Chondrocyte (in vitro differentiated cells): Measurements from ENCODE around the gene CNOT3. TPM values are rescaled to one million over a fixed set of nuclear protein-coding genes. Genes with fewer than 3 reads are reported as not detected.
"Not testable (repeated sequence)": the region's sequence is repeated elsewhere in the genome, so short reads cannot be mapped to it uniquely, and the experiment has no call there.

ENCODE experiments used
- DNase-seq: peaks from one replicate; pipeline ENCODE4 v3.0.0; 2021; ENCODE audit warnings: mixed read lengths, low spot score
- H3K27ac Mint-ChIP-seq: one replicate; pipeline ENCODE4 v1.8.0; 2021; ENCODE audit warnings: mild to moderate bottlenecking, moderate library complexity, mixed read lengths; ENCODE audit not compliant: unreplicated experiment
- H3K27me3 Mint-ChIP-seq: 2 replicates; pipeline ENCODE4 v1.8.0; 2021; ENCODE audit warnings: low read depth, mixed read lengths
- H3K36me3 Mint-ChIP-seq: 2 replicates; pipeline ENCODE4 v1.8.0; 2021; ENCODE audit warnings: low read depth, mixed read lengths
- H3K4me1 Mint-ChIP-seq: 2 replicates; pipeline ENCODE4 v1.8.0; 2021; ENCODE audit warnings: low read depth, mild to moderate bottlenecking, mixed read lengths
- H3K4me3 Mint-ChIP-seq: one replicate; pipeline ENCODE4 v1.8.0; 2021; ENCODE audit warnings: mild to moderate bottlenecking, moderate library complexity, mixed read lengths; ENCODE audit not compliant: unreplicated experiment
- H3K9me3 Mint-ChIP-seq: 2 replicates; pipeline ENCODE4 v1.8.0; 2021; ENCODE audit warnings: low read depth, mixed read lengths
- total RNA-seq: library from RNA; stranded (reverse); gene quantifications from 3 replicates; pipeline ENCODE4 v1.2.1, GENCODE V29; 2021
- TF ChIP-seq, protein P1 (sequence below): fragments of 200-600 bp; sonication (generic); IDR thresholded peaks from 2 replicates; pipeline ENCODE4 v1.5.0; 2021; ENCODE audit warnings: antibody characterized with exemption, mild to moderate bottlenecking, moderate library complexity

The CNOT3 gene
- total RNA-seq, 1 donor from 2014 or later, result 33.7 TPM

DNA sequence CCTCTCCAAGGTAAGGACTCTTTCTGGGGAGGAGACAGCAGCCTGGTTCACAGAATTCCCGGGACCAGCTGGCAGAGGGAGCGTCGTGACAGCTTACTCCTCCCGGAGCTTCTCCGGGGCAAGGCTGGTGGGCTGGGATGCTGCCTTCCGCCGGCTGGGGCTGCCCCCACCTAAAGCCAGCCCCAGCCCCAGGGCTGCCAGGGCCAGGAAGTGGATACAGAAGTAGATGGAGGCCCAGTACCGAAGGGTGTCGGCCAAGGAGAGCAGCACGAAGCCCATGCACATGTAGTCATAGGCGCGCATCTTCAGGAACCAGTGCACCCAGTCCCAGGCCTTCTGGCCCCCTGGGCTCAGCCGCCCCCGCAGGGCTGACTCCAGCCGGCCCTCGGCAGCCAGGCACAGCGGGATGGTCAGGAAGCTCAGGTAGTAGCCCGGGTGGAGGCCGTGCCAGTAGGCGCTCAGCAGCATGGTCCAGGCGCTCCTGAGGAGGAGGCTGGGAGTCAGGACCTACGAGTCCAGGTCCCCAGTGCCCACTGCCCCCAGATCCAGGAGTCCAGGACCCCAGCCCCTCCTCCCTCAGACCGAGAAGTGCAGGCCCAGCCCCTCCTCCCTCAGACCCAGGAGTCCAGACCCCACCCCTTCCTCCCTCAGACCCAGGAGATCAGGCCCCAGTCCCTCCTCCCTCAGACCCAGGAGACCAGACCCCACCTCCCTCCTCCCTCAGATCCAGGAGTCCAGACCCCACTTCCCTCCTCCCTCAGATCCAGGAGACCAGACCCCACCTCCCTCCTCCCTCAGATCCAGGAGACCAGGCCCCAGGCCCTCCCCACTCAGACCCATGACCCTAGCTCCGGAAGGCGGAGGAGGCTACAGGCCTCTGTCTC is 36.6 kb downstream of the CNOT3 start:
- H3K36me3 Mint-ChIP-seq, result peaks cover 4% of the 10 kb centered on the region
- no peaks in the 10 kb centered on the region for H3K9me3 Mint-ChIP-seq
- no peak overlapping the region for H3K27ac Mint-ChIP-seq
- no peaks in the 10 kb centered on the region for H3K27me3 Mint-ChIP-seq
- no peak for DNase-seq
- no peak overlapping the region for H3K4me3 Mint-ChIP-seq
- peaks cover 5% of the 10 kb centered on the region for H3K4me1 Mint-ChIP-seq
- TF ChIP-seq, protein P1, sequence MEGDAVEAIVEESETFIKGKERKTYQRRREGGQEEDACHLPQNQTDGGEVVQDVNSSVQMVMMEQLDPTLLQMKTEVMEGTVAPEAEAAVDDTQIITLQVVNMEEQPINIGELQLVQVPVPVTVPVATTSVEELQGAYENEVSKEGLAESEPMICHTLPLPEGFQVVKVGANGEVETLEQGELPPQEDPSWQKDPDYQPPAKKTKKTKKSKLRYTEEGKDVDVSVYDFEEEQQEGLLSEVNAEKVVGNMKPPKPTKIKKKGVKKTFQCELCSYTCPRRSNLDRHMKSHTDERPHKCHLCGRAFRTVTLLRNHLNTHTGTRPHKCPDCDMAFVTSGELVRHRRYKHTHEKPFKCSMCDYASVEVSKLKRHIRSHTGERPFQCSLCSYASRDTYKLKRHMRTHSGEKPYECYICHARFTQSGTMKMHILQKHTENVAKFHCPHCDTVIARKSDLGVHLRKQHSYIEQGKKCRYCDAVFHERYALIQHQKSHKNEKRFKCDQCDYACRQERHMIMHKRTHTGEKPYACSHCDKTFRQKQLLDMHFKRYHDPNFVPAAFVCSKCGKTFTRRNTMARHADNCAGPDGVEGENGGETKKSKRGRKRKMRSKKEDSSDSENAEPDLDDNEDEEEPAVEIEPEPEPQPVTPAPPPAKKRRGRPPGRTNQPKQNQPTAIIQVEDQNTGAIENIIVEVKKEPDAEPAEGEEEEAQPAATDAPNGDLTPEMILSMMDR, result no peak

DNA sequence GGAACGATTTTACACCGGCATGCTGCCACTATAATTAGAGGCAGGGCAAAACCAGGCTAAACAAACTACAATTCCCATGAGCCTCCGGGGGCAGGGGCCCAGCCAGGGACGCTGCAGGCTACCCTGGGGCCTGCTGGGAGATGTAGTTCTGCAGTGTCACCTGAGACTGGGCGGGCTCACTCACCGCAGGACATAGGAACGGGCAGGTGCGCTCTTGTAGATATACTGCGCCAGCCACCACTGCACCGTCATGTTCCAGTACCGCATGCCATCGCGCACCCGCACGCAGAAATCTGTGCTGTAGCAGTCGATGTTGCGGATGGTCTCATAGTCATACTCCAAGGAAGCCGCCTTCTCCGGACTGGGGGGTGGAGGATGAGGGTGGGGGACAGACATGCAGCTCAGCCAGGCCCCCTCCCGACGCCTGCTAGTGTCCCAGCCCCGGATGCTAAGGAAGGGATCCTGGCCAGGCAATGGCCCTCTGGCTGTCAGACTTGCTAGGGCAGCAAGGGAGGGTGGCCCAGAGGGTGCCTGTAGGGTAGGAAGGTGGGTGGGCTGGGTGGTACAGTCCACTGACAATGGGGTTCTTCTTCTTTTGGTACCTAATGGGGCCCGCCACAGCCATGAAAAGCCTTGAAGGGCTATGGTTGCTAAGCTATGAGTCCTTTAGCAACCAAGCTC is 41.2 kb downstream of the CNOT3 start:
- no peaks in the 10 kb centered on the region for H3K27me3 Mint-ChIP-seq
- H3K4me3 Mint-ChIP-seq, result no peak overlapping the region
- no peaks in the 10 kb centered on the region for H3K9me3 Mint-ChIP-seq
- TF ChIP-seq, protein P1, result no peak
- no peaks in the 10 kb centered on the region for H3K4me1 Mint-ChIP-seq
- H3K27ac Mint-ChIP-seq, result no peak overlapping the region
- H3K36me3 Mint-ChIP-seq, result peaks cover 5% of the 10 kb centered on the region
- no peak for DNase-seq

DNA sequence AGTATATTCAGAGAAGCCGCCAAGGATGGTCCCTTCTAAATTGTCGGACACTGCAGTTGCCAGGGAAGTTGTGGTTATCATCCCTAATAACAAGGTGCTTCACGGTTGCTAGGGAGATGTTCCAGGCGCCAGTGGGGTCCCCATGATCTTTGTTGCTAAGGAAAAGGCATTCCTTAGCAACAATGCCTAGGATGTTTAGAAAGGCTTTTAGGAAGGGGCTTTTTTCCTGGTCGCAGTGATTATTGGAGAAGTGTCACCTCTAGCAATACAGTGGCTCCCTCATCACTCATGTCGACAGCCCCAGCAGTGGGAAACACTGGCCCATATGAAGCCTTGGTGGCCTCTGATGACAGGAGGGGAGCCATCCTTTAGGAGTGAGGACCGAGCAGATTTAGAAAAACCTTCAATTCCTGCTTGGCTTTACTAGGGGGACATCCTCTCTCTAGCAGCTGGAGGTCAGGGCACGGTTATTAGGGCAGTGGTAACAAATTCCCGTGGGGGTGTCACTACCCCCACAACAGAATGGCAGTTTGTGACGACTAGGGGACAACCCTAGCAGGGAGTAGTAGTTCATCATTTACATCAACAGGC is 41.8 kb downstream of the CNOT3 start:
- Mint-ChIP-seq H3K36me3 (peaks cover 6% of the 10 kb centered on the region), H3K9me3 (no peaks in the 10 kb centered on the region), H3K4me3 (no peak overlapping the region), H3K27me3 (no peaks in the 10 kb centered on the region), H3K27ac (no peak overlapping the region), H3K4me1 (no peaks in the 10 kb centered on the region)
- TF ChIP-seq, protein P1, result no peak
- DNase-seq, result no peak

DNA sequence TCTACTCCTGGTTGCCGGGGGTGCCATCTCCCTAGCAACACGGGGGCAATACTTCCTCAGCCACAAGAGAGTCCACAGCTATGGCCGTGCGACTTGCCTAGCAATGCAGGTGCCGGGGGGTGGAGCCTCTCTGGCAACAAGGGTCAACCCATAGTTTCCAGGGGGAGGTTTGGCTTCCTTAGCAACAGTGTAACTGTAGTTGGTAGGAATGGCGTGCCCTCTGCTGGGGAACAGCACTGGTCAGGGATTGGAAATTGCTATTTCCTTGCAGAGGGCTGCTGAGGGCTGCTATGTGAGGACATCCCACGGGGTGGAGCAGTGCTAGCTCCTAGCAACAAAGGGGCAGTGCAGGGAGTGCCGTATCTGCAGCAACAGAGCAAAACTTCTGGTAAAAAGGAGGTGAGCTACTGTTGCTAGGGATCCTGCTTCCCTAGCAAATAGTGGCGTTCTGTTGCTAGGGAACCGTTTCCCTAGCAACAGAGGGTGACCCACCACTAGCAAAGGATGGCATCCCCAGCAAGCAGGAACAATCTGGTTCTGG is 42.4 kb downstream of the CNOT3 start:
- Mint-ChIP-seq H3K4me1 (no peaks in the 10 kb centered on the region), H3K4me3 (no peak overlapping the region), H3K9me3 (no peaks in the 10 kb centered on the region), H3K27ac (no peak overlapping the region), H3K27me3 (no peaks in the 10 kb centered on the region), H3K36me3 (peaks cover 6% of the 10 kb centered on the region)
- TF ChIP-seq, protein P1, result peak; percentile 72
- no peak for DNase-seq

DNA sequence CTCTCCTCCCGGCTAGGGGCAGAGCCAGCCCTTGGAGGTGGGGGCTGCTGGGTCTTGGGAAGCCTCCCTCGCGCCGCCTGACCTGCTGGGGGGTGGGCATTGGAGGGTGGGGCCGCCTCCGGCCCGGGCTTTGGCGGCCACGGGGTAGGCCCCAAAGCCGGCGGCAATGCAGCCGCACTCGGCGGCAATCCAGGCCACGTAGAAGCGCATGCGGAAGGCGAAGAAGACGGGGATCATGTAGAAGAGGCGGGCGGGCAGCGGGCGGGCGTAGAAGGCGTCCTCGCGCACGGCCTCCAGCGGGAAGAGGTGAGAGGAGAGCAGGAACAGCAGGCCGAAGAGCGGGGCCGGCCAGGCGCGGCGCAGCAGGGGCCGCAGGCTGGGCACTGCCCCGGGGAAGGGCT is 43.1 kb downstream of the CNOT3 start:
- Mint-ChIP-seq H3K36me3 (peaks cover 7% of the 10 kb centered on the region), H3K27ac (no peak overlapping the region), H3K9me3 (no peaks in the 10 kb centered on the region), H3K4me1 (no peaks in the 10 kb centered on the region), H3K27me3 (no peaks in the 10 kb centered on the region), H3K4me3 (no peak overlapping the region)
- TF ChIP-seq, protein P1, result no peak
- DNase-seq, result no peak

DNA sequence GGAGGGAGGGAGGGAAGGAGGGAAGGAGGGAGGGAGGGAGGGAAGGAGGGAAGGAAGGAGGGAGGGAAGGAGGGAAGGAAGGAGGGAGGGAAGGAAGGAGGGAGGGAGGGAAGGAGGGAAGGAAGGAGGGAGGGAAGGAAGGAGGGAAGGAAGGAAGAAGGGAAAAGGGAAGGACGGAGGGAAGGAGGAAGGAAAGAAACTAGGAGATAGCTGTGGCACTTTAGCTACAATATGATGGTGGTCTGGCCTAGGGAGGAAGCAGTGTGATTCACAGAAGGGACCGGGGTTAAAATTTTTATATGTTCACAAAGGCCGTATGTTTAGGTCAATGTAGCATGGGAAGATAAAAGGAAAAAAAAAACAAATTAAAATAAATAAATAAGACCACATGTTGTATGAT is 44.3 kb downstream of the CNOT3 start:
- not testable (repeated sequence) for DNase-seq, H3K9me3 Mint-ChIP-seq, H3K36me3 Mint-ChIP-seq, H3K27ac Mint-ChIP-seq, H3K4me3 Mint-ChIP-seq, H3K4me1 Mint-ChIP-seq, H3K27me3 Mint-ChIP-seq
